HS-5 (cell line): ENCODE results near the gene PLD5.

ENCODE experiments used
- DNase-seq: peaks from one replicate; pipeline ENCODE4 v3.0.0-alpha.2; 2012; ENCODE audit warnings: low read depth

The PLD5 gene

GRCh38 chr1:242056988-242057744 is 467.3 kb downstream of the PLD5 start:
- no peak for DNase-seq

DNA sequence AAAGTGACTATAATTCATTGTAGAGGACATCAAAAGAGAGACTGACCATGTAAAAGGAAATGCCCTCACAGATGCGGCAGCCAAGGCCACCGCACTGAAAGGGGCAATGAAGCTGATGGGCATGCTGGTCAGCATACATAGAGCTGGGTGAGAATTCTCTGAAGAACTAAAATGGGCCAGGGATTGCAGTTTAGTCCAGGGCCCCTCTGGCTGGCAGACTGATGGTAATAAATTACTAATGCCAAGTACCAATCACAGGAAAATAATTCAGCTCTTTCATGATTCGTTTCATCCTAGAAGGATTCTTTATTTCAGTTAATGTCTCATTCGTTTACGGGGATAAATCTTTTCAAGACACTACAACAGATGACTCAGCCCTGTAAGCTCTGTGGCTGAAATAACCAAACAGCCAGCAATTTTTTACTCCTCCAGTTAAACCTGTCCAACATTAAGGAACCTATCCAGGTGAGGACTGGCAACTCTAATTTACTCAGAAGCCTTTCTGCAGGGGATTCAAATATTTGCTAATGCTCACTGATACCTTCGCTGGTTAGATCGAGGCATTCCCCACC is 468.7 kb downstream of the PLD5 start:
- no peak for DNase-seq

- no peak for DNase-seq
Measured at GRCh38 chr1:242043165-242043564, 481.3 kb downstream of the PLD5 start.

GRCh38 chr1:242034392-242034791 is 490.1 kb downstream of the PLD5 start:
- DNase-seq = no peak

GRCh38 chr1:242033447-242033846 is 491.1 kb downstream of the PLD5 start:
- no peak for DNase-seq
